IMR-90 (cell line): ENCODE results near the gene MEGF8. TPM values are rescaled to one million over a fixed set of nuclear protein-coding genes. Genes with fewer than 3 reads are reported as not detected.
A peak's percentile ranks its signal among the peaks of the same experiment; 100 is the strongest.

ENCODE experiments used
- ATAC-seq: fragments of 200-7000 bp; cut with Tn5 transposase; 2 replicates; pipeline ENCODE4 v1.9.1; 2020; ENCODE audit warnings: low read depth, mild to moderate bottlenecking, moderate library complexity
- BruUV-seq: library from RNA; stranded (reverse); fragments of 400-500 nt; replicated peaks from 2 replicates; lab custom pipeline; 2021; lab: Mats Ljungman, UMichigan
- CTCF ChIA-PET: fragments of 300-600 bp; formaldehyde crosslinking; extraction: SDS; loops from one replicate; lab custom pipeline; 2021; ENCODE audit warnings: antibody characterized with exemption; lab: Yijun Ruan, JAX
- POLR2A ChIA-PET: fragments of 300-600 bp; sonication (Branson Sonifier 250); formaldehyde crosslinking; loops from one replicate; lab custom pipeline; 2022; ENCODE audit warnings: antibody characterized with exemption; ENCODE audit not compliant: unreplicated experiment; lab: Charles Lee
- DNase-seq: peaks from one replicate; pipeline ENCODE4 v3.0.0; 2013
- H2AFZ ChIP-seq: replicated peaks from 2 replicates; pipeline ENCODE3; 2013; ENCODE audit warnings: low read length, mild to moderate bottlenecking; ENCODE audit not compliant: poor library complexity
- H2AK5ac ChIP-seq: 2 replicates; pipeline ENCODE4 v1.6.1; 2013; ENCODE audit warnings: low read depth, low read length, inconsistent platforms
- H2AK9ac ChIP-seq: replicated peaks from 2 replicates; pipeline ENCODE3; 2013; ENCODE audit warnings: mild to moderate bottlenecking, low read depth, low read length, moderate library complexity; ENCODE audit not compliant: poor library complexity
- H2BK120ac ChIP-seq: 2 replicates; pipeline ENCODE4 v1.6.1; 2013; ENCODE audit warnings: low read depth, low read length, inconsistent platforms
- H2BK15ac ChIP-seq: 3 replicates; pipeline ENCODE4 v1.6.1; 2013; ENCODE audit warnings: low read depth, low read length, inconsistent platforms
- H2BK20ac ChIP-seq: 2 replicates; pipeline ENCODE4 v1.6.1; 2013; ENCODE audit warnings: low read depth, mild to moderate bottlenecking, inconsistent platforms, low read length, moderate library complexity
- H2BK5ac ChIP-seq: 2 replicates; pipeline ENCODE4 v1.6.1; 2013; ENCODE audit warnings: mild to moderate bottlenecking, low read depth, low read length, inconsistent platforms; ENCODE audit not compliant: poor library complexity, severe bottlenecking
- H3K14ac ChIP-seq: replicated peaks from 2 replicates; pipeline ENCODE4 v1.6.1; 2013; ENCODE audit warnings: low read depth, low read length, inconsistent platforms
- H3K18ac ChIP-seq: 2 replicates; pipeline ENCODE4 v1.6.1; 2013; ENCODE audit warnings: low read depth, low read length, control low read depth
- H3K23ac ChIP-seq: 2 replicates; pipeline ENCODE4 v1.6.1; 2013; ENCODE audit warnings: low read depth, low read length, inconsistent platforms
- H3K27ac ChIP-seq: 2 replicates; pipeline ENCODE4 v1.5.1; 2013; ENCODE audit warnings: mild to moderate bottlenecking, control low read depth, low read length; ENCODE audit not compliant: insufficient read depth
- H3K27me3 ChIP-seq: 2 replicates; pipeline ENCODE4 v1.6.1; 2013; ENCODE audit warnings: low read length; ENCODE audit not compliant: control insufficient read depth, insufficient read depth
- H3K36me3 ChIP-seq: 2 replicates; pipeline ENCODE4 v1.6.1; 2013; ENCODE audit warnings: low read length, mixed read lengths; ENCODE audit not compliant: control insufficient read depth, insufficient read depth
- H3K4ac ChIP-seq: 2 replicates; pipeline ENCODE4 v1.6.1; 2013; ENCODE audit warnings: low read depth, low read length, inconsistent platforms
- H3K4me1 ChIP-seq: 2 replicates; pipeline ENCODE4 v1.6.1; 2013; ENCODE audit warnings: low read length, mixed read lengths; ENCODE audit not compliant: control insufficient read depth, insufficient read depth
- H3K4me2 ChIP-seq: 2 replicates; pipeline ENCODE4 v1.6.1; 2013; ENCODE audit warnings: low read depth, mild to moderate bottlenecking, control low read depth, low read length, moderate library complexity
- H3K4me3 ChIP-seq: 2 replicates; pipeline ENCODE4 v1.5.1; 2013; ENCODE audit warnings: low read depth, mild to moderate bottlenecking, control low read depth, low read length, moderate library complexity; ENCODE audit not compliant: insufficient read depth
- H3K56ac ChIP-seq: 2 replicates; pipeline ENCODE4 v1.6.1; 2013; ENCODE audit warnings: low read length, inconsistent platforms; ENCODE audit not compliant: insufficient read depth; ENCODE audit errors: extremely low read depth
- H3K79me1 ChIP-seq, 2 experiments: 2 replicates each; pipeline ENCODE4 v1.6.1; 2013; ENCODE audit warnings: low read length in 2 of 2, inconsistent platforms in 1 of 2, low read depth in 1 of 2
- H3K9ac ChIP-seq: 2 replicates; pipeline ENCODE4 v1.6.1; 2013; ENCODE audit warnings: low read depth, low read length, control low read depth
- H3K9me1 ChIP-seq: 2 replicates; pipeline ENCODE4 v1.6.1; 2013; ENCODE audit warnings: low read length, inconsistent platforms; ENCODE audit not compliant: insufficient read depth
- H3K9me3 ChIP-seq: 2 replicates; pipeline ENCODE4 v1.6.1; 2013; ENCODE audit warnings: low read length; ENCODE audit not compliant: control insufficient read depth, insufficient read depth
- H4K20me1 ChIP-seq: 2 replicates; pipeline ENCODE4 v1.6.1; 2013; ENCODE audit warnings: low read length, inconsistent platforms; ENCODE audit not compliant: insufficient read depth
- H4K5ac ChIP-seq: 2 replicates; pipeline ENCODE4 v1.6.1; 2013; ENCODE audit warnings: mild to moderate bottlenecking, low read depth, low read length, control low read depth
- H4K8ac ChIP-seq, 2 experiments: 2 replicates each; pipeline ENCODE4 v1.6.1; 2013; ENCODE audit warnings: low read depth in 2 of 2, low read length in 2 of 2, control low read depth in 1 of 2, inconsistent platforms in 1 of 2
- H4K91ac ChIP-seq: 2 replicates; pipeline ENCODE4 v1.6.1; 2013; ENCODE audit warnings: low read depth, low read length, inconsistent platforms; ENCODE audit not compliant: insufficient read depth
- BHLHE40 ChIP-seq: fragments of 150-350 bp; IDR thresholded peaks from 2 replicates; pipeline ENCODE4 v1.6.1; 2016; ENCODE audit warnings: mild to moderate bottlenecking, low read depth, low read length
- CEBPB ChIP-seq: IDR thresholded peaks from 2 replicates; pipeline ENCODE4 v1.6.1; 2012; ENCODE audit warnings: low read depth, low read length, improper control_type of control experiment
- CHD1 ChIP-seq: IDR thresholded peaks from 2 replicates; pipeline ENCODE4 v1.6.1; 2012; ENCODE audit warnings: low read depth, low read length, improper control_type of control experiment
- CTCF ChIP-seq: conservative IDR thresholded peaks from 2 replicates; pipeline ENCODE4 v1.5.1; 2012; ENCODE audit warnings: mild to moderate bottlenecking, low read depth, low read length, improper control_type of control experiment
- ELK1 ChIP-seq: fragments of 150-350 bp; IDR thresholded peaks from 2 replicates; pipeline ENCODE4 v1.6.1; 2016; ENCODE audit warnings: low read depth, mild to moderate bottlenecking, low read length, moderate library complexity, borderline replicate concordance
- FOS ChIP-seq: fragments of 150-350 bp; IDR thresholded peaks from 2 replicates; pipeline ENCODE4 v1.6.1; 2016; ENCODE audit warnings: low read depth, low read length
- MAFK ChIP-seq: IDR thresholded peaks from 2 replicates; pipeline ENCODE4 v1.6.1; 2012; ENCODE audit warnings: low read depth, low read length, improper control_type of control experiment
- MAZ ChIP-seq: IDR thresholded peaks from 2 replicates; pipeline ENCODE4 v1.6.1; 2012; ENCODE audit warnings: low read depth, mild to moderate bottlenecking, low read length, improper control_type of control experiment, moderate library complexity, borderline replicate concordance
- MXI1 ChIP-seq: IDR thresholded peaks from 2 replicates; pipeline ENCODE4 v1.6.1; 2012; ENCODE audit warnings: low read depth, mild to moderate bottlenecking, low read length, moderate library complexity, borderline replicate concordance
- POLR2A ChIP-seq: IDR thresholded peaks from 2 replicates; pipeline ENCODE4 v1.6.1; 2012; ENCODE audit warnings: mild to moderate bottlenecking, low read depth, low read length
- RAD21 ChIP-seq: IDR thresholded peaks from 2 replicates; pipeline ENCODE4 v1.6.1; 2012; ENCODE audit warnings: low read length, improper control_type of control experiment
- RFX5 ChIP-seq: IDR thresholded peaks from 2 replicates; pipeline ENCODE4 v1.8.0; 2012; ENCODE audit warnings: low read depth, mild to moderate bottlenecking, low read length, moderate library complexity
- SMC3 ChIP-seq: fragments of 150-350 bp; IDR thresholded peaks from 2 replicates; pipeline ENCODE4 v1.6.1; 2016; ENCODE audit warnings: low read depth, mild to moderate bottlenecking, antibody characterized with exemption, low read length, moderate library complexity
- USF2 ChIP-seq: fragments of 150-350 bp; IDR thresholded peaks from 2 replicates; pipeline ENCODE4 v1.6.1; 2017; ENCODE audit warnings: mild to moderate bottlenecking, antibody characterized with exemption, low read length, low read depth
- WGBS, 2 experiments: methylation state at CpG; one replicate each; pipeline versions ENCODE4 v1.1.5 to v1.1.7; 2013; ENCODE audit warnings: missing lambda C conversion rate in 2 of 2; ENCODE audit not compliant: insufficient read length in 1 of 2; ENCODE audit errors: extremely low coverage in 2 of 2; 5-methylcytosine and 5-hydroxymethylcytosine counted together
- dilution Hi-C: fragments of 300-500 bp; cut with HindIII; formaldehyde crosslinking; loops from one replicate; pipeline ENCODE4 v1.14.3; 2018; ENCODE audit warnings: low sequenced_read_pairs; ENCODE audit not compliant: unreplicated experiment
- in situ Hi-C: fragments of 300-500 bp; cut with MboI; formaldehyde crosslinking; loops from 3 replicates; pipeline ENCODE4 v1.14.3; 2019; ENCODE audit warnings: low sequenced_read_pairs, inconsistent platforms, mixed read lengths
- intact Hi-C: fragments of 100-400 bp; cut with micrococcal nuclease; formaldehyde crosslinking; loops from 2 replicates; pipeline ENCODE4 v1.10.0; 2022
- polyA plus RNA-seq, 3 experiments: library from polyadenylated mRNA; depleted of rRNA; stranded (reverse); fragments of >200 nt; gene quantifications; 2 replicates each; pipeline ENCODE4 v1.2.3, GENCODE V29; 2012; ENCODE audit warnings: low replicate concordance in 1 of 3
- total RNA-seq: library from RNA; depleted of rRNA; stranded (reverse); fragments of >200 nt; gene quantifications from 2 replicates; pipeline ENCODE4 v1.2.3, GENCODE V29; 2012

Gene MEGF8
- total and polyA plus RNA-seq, 2 of the 4 experiments (the other 2 are of a cell fraction) = 2.3 to 12.5 TPM

- in situ Hi-C loops (no loop called here), intact Hi-C loops (no loop called here), dilution Hi-C loops (no loop called here)
- Histone ChIP-seq H3K36me3 (no peaks in the 10 kb centered on the region), H2BK5ac (no peak overlapping the region), H4K8ac (peak overlapping the region in 1 of 2 experiments; percentile 2; a peak in 2 of 4 replicates), H3K56ac (no peak overlapping the region), H3K79me1 (no peaks in the 10 kb centered on the region), H4K91ac (no peak overlapping the region), H3K4ac (no peak overlapping the region; the same call in 1 of the 2 replicates), H3K9me3 (no peaks in the 10 kb centered on the region), H3K4me1 (peaks cover 3% of the 10 kb centered on the region), H3K18ac (no peak overlapping the region), H2AK5ac (no peak overlapping the region), H2BK20ac (no peak overlapping the region), H2AK9ac (peak overlapping the region; percentile 9), H3K4me3 (no peak overlapping the region), H3K9ac (peak overlapping the region; percentile 10; the same call in 1 of the 2 replicates), H2AFZ (peak overlapping the region; percentile 85), H2BK120ac (no peak overlapping the region), H4K5ac (no peak overlapping the region), H3K23ac (peak overlapping the region; percentile 82), H2BK15ac (no peak overlapping the region), H4K20me1 (no peaks in the 10 kb centered on the region; the same call in 1 of the 2 replicates), H3K14ac (no peak overlapping the region; the same call in 1 of the 2 replicates), H3K9me1 (peaks cover 10% of the 10 kb centered on the region), H3K27me3 (peaks cover 23% of the 10 kb centered on the region), H3K27ac (no peak overlapping the region), H3K4me2 (peak overlapping the region; percentile 22; the same call in 1 of the 2 replicates)
- ChIA-PET POLR2A (no interaction called here), CTCF (no interaction called here)
- BruUV-seq = no TSS peak
- peak; percentile 21 for DNase-seq
- ATAC-seq = no peak
- WGBS, 2 experiments = 12% methylated on average over 13 of the region's 28 CpGs; no CpG with 5 or more reads in 1 of the 2 experiments
- no peak for TF ChIP-seq MXI1
- TF ChIP-seq POLR2A = no peak
- TF ChIP-seq MAFK = no peak
- TF ChIP-seq ELK1 = no peak
- TF ChIP-seq CTCF = no peak
- no peak for TF ChIP-seq CHD1
- no peak for TF ChIP-seq CEBPB
- TF ChIP-seq MAZ = no peak
- no peak for TF ChIP-seq RAD21
- TF ChIP-seq BHLHE40 = no peak
- TF ChIP-seq SMC3 = no peak
- no peak; the same call in 1 of the 2 replicates for TF ChIP-seq USF2
- TF ChIP-seq RFX5 = no peak
- no peak for TF ChIP-seq FOS
Observed at GRCh38 chr19:42316223-42317211, 8.9 kb upstream of the MEGF8 start.
